ENCODE data around the gene TAB2. TPM values are rescaled to one million over a fixed set of nuclear protein-coding genes. Genes with fewer than 3 reads are reported as not detected.

Gene TAB2
- total RNA-seq, 1 experiment from 2014 or later = 56.2 TPM

- Histone ChIP-seq H2BK5ac (ENCODE audit: insufficient read length, low read length) (no peak overlapping the region), H3K14ac (ENCODE audit: insufficient read depth, low read length) (no peak overlapping the region), H3K9me3 (ENCODE audit: control insufficient read depth, low read depth, low read length) (no peaks in the 10 kb centered on the region), H2BK12ac (ENCODE audit: insufficient read length, low read depth, low read length) (no peak overlapping the region), H2AK5ac (ENCODE audit: insufficient read length, low read length) (no peak overlapping the region), H3K4me2 (ENCODE audit: insufficient read depth, insufficient read length, low read length) (no peak overlapping the region), H3T11ph (ENCODE audit: low read length) (no peak overlapping the region), H2BK20ac (ENCODE audit: low read depth, low read length, poor library complexity, severe bottlenecking) (no peak overlapping the region), H4K8ac (replicated peaks; ENCODE audit: insufficient read length, low read depth, low read length) (no peak overlapping the region), H3K79me2 (ENCODE audit: insufficient read depth, low read length) (no peaks in the 10 kb centered on the region), H3K9ac (ENCODE audit: extremely low read depth, insufficient read length, low read length) (no peak overlapping the region), H4K20me1 (ENCODE audit: control insufficient read depth, insufficient read depth, insufficient read length) (no peaks in the 10 kb centered on the region), H2BK15ac (ENCODE audit: low read depth, low read length) (no peak overlapping the region), H3K79me1 (ENCODE audit: insufficient read depth, low read depth, low read length, poor library complexity, severe bottlenecking) (peaks cover 3% of the 10 kb centered on the region), H3K27me3 (ENCODE audit: insufficient read depth, low read length) (no peaks in the 10 kb centered on the region), H3K4me1 (ENCODE audit: insufficient read depth, low read length) (no peaks in the 10 kb centered on the region), H3K4ac (ENCODE audit: low read depth, low read length) (no peak overlapping the region), H2AFZ (ENCODE audit: low read length) (no peak overlapping the region), H4K91ac (ENCODE audit: insufficient read length, low read depth, low read length) (no peak overlapping the region), H3K18ac (ENCODE audit: insufficient read length, low read depth, low read length) (no peak overlapping the region), H3K23ac (ENCODE audit: insufficient read length, low read depth, low read length) (no peak overlapping the region), H2BK120ac (ENCODE audit: low read depth, low read length, poor library complexity, severe bottlenecking) (no peak overlapping the region), H3K23me2 (ENCODE audit: insufficient read length, low read depth, low read length, poor library complexity, severe bottlenecking) (no peaks in the 10 kb centered on the region), H3K27ac (ENCODE audit: insufficient read length, low read depth, low read length) (no peak overlapping the region), H3K56ac (ENCODE audit: insufficient read length, low read depth, low read length) (no peak overlapping the region), H4K5ac (ENCODE audit: insufficient read length, low read depth, low read length) (no peak overlapping the region)
- WGBS (ENCODE audit: extremely low coverage, insufficient read length, low lambda C conversion rate) = no CpG with 5 or more reads among the region's 3 CpGs
- Mint-ChIP-seq H3K27ac (no peak overlapping the region), H3K27me3 (ENCODE audit: low read depth) (no peaks in the 10 kb centered on the region), H3K9me3 (no peaks in the 10 kb centered on the region), H3K4me1 (peaks cover 0 to 5% of the 10 kb centered on the region in 2 experiments; a peak in 1 of 4 replicates), H3K4me3 (no peak overlapping the region), H3K36me3 (ENCODE audit: insufficient read depth in 1 of 3, low read depth in 3 of 3) (peaks cover 20 to 50% (median 33%) of the 10 kb centered on the region in 3 experiments; a peak in 6 of 7 replicates)
- DNase-seq = no peak
- TF ChIP-seq CTCF (conservative IDR thresholded peaks at IDR 0.05) = no peak
Observed at GRCh38 chr6:149379977-149380376, 62.5 kb downstream of the TAB2 start.
